HG03354 (cell line): ENCODE results near the gene SAG.

Experiments
- ATAC-seq: cut with Tn5 transposase; IDR thresholded peaks from one replicate; pipeline ENCODE4 v1.9.1; 2021; ENCODE audit warnings: mild to moderate bottlenecking; ENCODE audit not compliant: unreplicated experiment, poor library complexity, severe bottlenecking

Gene SAG

DNA sequence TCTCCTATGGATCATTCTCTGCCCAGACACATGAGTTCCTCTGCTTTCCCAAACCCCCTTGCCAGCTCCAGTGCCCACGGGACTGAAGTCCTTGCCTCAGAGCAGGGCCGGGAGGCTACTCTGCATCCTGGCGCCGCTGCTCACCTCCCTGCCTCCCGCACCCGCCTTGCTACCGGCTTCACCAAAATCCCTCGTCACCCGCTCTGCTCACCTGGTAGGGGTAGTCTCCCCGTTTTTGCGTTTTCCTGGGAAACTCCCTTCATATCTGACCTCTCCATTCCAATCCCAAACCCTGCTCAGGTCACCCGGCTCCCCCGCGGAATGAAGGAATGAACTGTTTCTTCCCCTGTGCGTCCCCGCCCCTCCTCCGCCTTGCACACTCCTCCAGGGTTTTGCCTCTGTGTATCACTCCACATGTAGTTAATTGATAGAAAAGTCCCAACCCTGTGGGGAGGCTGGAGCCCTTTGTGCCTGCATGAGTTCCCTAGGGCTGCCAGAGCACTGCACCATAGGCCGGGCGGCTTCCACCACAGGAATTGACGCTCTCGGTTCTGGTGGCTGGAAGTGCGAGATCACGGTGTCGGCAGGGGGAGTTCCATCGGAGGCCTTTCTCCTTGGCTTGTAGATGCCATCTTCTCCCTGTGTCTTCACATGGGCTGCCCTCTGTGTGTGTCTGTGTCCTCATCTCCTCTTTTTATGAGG, 44.7 kb downstream of the SAG start:
- no peak for ATAC-seq

DNA sequence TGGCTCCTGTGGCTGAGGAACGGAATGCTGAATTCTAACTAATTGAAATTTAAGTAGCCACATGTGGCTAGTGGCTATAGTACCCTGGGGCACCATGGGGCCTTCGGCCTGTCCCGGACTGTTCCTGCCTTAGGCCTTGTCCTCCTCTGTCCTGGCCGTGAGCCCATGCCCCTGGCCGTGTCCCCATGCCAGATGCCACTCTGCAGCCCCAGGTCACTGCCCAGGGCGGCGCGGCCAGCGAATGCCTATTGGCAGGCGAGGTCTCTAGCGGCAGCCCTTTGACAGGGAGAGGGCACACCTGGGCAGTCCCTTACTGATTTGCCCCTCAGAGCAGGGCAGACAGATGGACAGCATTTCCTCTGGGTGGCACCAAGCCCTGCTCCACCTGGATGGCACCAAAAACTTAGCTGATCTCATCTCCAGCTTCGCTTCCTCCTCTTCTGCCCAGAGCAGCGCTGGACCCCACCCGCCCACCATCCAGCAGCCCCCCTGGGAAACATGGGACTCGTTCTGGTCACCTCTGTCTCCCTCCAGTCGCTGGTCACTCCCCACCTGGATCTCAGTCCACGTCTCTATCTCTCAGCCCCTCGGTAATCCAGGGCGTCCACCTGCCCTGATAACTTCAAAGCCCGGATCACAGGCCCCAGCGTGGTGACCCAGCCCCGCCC, 45.6 kb downstream of the SAG start:
- ATAC-seq = peak; percentile 14

DNA sequence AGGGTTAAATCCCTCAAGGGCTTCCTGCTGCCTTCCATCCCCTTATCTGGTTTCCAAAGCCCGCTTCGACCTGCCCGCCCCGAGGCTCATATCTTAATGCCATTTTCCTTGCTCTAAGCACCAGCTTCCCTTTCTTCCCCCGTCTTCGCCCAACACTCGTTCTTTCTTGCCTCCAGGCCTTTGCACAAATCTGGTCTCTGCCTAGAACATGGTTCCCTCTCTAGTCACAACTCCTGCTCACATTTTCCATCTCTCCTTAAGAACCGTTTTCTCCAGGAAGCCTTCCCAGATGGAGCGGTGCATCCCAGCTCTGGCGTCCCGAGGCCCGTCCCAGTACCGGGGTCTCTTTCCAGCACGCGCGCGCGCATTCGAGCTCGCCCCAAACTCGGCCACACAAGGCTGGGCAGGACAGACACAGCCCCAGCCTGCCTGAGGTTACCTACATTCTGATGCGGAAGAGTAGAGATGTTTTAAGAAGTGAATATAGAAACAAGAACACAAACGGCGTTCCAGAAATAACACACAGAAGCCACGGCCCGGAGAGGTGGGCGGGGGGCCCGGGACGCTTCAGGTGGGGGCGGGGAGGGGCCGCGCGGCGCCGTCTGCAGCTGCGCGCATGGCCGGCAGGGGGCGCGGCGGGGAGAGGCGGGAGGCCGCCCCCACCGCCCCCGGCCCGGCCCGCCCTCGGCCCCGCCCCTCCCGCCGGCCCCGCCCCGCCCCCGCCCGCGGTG, 46.3 kb downstream of the SAG start, which contains the start of gene DGKD:
Gene DGKD (plus strand): TSS at position 726 of the 731 bp plus-strand sequence. CDS start 25 bp downstream, outside the sequence.
- ATAC-seq = peak; percentile 58

DNA sequence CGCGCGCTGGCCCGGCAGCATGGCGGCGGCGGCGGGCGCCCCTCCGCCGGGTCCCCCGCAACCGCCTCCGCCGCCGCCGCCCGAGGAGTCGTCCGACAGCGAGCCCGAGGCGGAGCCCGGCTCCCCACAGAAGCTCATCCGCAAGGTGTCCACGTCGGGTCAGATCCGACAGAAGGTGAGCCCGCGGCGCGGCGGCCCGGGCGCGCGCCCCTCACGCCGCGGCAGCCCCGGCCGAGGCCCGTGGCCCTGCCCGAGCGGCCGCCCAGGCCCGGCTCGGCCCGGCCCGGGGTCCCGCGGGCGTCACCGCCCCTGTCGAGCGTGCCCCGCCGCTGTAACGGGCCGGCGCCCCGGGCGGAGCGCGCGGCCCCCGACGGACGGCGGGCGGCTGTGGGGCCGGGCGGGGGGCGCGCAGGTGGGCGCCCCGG, 46.9 kb downstream of the SAG start:
- peak; percentile 19 for ATAC-seq

DNA sequence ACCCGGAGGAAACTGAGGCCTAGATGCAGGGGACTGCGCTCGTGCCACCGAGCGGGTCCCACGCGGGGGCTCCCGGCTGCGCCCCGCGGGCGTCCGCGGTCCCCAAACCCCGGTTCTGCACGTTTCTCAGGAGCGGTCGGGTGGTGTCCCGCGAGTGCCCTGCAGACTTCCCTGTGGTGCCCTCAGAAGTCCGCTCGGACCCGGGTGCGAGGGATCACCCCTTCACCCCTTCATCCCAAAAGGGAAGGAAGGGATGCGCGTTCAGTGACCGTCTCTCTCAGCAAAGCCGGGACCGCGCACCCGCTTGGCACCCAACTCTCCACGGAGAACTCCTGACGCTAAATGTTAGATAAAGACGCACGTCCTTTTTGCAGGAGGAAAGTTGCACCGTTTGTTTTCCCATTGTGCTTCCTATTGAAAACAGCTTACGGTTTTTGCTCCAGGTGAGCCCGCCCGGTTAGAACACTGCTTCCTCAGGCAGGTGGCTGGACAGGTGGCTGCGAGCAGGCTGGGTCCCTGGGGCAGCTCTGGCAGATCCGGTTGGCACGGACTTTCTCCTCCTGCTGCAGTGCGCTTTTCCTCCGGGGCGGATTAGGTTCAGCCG, 47.5 kb downstream of the SAG start:
- ATAC-seq = peak; percentile 11

DNA sequence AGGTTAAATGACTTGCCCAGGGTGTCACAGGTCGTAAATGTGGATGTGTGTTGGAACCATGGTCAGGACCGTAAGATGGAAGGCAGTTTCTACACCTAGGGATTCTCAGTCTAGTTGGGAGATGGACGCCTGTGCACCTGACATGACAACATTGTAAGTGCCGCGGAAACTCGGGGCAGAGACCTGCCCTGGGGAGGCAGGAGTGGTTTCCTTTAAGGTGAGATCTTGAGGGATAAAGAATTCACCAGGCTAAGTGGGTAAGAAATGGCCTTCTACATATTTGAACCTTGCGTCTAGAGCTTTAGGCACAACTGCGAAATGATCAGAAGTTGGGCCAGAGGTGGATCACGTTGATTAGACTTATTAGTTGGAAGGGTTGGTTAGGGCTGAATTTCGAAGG, 48.3 kb downstream of the SAG start:
- no peak for ATAC-seq

DNA sequence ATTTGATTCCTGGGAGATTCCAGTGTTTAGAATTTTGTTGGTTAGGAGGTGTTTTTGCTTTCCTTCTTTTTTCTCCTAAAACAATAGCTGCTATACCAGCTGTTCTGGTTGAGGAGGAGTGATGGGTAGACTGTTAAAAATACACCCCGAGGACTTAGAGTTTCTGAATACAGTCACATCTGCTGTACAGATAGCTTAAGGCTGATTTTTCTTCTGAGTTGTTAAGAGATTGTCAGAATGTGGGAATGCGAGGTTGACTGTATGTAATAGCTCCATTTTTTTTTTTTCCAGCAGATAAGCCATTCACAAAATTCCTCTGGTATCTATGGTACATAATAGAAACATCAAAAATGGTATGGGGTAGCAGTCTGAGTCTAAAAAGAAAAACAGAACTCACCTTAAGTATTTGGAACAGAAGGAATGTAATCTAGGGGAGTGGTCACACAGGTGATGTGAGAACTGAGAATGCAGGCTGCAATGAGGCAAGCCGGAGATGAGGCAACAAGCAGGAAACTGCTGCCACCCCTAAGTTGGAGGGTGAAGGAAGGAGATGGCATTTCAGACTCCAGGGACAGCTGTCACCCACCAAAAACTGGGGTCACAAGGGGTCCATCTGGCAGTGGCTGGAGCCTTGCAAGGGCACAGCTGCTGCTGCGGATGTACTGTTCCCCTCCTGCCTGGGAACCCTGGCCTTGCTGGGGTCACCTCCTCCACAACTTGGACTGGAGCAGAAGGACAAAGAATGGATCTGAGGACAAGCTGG, 49.1 kb downstream of the SAG start:
- no peak for ATAC-seq

DNA sequence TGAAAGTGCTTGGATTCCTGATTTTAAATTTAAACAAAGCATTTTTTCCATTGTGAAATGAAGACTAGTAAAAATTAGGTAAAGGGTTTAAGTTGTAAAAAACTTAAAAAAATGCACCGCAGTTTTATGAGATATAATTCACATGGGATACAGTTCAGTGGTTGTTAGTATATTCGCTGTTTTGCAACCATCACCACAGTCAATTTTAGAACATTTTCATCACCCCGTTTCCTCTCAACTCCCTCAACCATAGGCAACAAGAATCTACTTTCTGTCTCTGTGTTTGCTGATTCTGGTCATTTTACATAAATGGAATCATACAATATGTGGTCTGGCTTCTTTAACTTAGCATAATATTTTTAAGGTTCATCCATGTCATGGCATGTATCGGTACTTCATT, 50.7 kb downstream of the SAG start:
- no peak for ATAC-seq

DNA sequence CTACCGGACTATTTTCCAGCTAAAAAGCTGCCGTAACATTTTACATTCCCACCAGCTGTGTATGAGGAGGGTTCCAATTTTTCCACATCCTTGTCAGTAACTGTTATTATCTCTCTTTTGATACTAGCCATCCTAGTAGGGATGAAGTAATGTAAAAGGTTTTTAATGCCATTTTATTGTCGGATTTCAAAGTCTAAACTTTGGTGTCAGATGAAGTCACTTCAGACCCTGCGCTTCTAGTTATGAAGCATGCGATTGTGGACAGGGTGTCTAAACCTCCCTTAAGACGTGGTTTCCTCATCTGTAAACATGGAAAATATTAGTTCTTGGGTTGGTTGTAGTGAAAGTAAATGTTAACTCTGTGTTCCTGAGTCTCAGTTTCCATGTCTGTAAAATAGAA, 51.3 kb downstream of the SAG start:
- no peak for ATAC-seq

DNA sequence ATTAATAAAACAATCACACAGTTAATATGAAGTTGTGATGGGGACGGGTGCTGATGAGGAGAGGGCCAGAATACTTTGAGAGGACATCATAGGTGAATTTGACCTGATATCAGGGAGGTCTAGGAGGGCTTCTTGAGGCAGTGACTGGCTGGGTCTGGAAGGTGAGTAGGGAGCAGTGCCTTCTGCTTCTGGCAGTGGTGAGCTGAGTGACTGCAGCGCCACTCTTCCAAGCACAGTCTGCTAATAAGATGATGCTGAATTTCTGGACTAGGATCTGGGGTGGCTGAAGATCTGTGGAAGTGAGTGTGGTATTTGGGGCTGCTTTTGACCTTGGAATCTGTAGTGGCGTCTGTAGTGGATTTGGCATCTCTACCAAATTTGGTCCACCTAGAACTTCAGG, 52.2 kb downstream of the SAG start:
- ATAC-seq = no peak

DNA sequence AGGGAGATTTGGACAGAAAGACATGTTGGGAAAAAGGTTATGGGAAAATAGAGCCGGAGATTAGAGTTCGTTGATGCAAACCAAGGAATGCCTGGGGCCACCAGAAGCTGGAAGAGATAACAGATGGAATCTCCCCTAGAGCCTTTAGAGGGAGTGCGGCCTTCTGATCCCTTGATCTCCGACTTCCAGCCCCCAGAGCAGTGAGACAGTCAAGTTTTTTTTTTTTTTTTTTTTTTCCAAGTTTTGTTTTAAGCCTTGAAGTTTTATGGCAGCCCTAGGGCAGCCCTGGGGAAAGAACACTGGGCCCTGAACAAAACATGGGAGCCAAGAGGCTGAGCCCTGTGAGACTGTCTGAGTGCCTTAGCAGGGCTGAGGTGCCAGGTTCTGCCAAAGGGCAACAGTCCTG, 53.2 kb downstream of the SAG start:
- no peak for ATAC-seq

DNA sequence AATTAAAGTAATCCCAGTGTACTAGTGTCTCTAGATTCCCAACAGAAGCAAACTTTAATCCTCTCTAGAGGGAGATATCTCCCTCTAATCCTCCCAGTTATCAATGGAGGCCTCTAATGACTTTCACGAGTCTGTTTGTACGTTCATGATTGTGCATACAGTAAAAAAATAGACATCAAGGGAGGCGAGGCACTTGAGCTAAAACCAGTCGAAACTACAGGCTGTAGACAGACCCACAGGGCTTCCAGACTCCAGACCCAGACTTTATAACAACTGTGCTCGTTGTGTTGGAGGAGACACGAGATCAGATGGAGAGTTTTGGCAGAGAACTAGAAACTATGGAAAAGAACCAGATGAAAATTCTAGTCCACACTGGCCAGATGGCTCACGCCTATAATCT, 53.7 kb downstream of the SAG start:
- no peak for ATAC-seq

DNA sequence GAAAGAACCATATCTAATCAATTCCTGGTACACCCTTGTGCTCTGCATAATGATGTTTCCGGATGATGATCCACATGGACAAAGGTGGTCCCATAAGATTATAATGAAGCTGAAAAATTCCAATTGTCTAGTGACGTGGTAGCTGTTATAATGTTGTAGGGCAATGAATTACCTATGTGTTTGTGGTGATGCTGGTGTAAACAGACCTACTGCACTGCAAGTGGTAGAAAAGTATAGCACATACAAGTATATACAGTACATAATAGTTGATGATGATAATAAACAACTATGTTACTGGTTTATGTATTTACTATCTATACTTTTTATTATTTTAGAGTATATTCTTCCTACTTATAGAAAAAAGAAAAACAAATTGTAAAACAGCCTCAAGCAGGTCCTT, 55.1 kb downstream of the SAG start:
- no peak for ATAC-seq

DNA sequence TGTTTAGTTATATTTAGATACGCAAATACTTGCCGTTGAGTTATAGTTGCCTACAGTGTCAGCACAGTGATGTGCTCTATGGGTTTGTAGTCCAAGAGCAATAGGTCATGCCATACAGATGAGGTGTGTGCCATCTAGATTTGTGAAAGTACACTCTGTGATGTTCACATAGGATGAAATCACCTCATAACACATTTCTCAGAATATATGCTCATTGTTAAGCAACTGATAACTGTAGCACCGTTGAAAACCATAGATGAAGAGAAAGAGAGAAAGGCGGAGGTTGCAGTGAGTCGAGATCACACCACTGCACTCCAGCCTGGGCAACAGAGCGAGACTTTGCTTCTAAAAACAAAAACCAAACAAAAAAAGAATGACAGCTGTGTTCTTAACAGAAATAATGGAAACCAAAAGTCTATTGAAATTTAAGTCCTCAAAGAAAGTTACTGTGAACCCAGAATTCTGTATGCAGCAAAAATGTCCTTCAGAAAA, 56.2 kb downstream of the SAG start:
- ATAC-seq = no peak

DNA sequence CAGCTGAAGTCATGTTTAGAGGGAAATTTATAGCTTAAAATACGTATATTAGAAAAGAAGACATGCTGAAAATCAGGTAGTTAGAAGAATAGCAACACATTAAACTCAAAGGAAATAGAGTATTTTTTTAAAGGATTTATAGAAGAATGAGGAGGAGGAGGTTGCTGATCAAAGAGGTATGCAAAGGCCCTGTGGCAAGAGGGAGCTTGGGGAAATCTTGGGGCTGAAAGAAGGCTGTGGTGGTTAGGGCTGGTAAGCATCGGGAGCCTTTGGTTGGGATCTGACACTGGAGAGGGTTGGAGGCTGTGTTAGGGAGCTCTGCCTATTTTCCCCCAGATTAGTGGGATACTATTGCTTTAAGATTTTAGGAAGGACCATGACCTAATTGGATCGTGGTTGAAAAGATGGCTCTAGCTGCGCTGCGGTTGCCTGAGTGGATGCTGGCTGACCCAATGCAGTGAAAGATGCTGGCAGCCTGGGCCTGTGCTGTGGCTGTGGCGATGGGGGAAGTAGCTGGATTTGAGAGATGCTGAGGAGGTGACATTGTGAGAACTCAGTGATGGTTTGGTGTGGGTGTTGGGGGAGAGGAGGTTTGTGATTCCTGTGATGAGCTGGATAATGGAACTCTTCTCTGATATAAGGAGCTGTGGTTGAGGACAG, 58.4 kb downstream of the SAG start:
- no peak for ATAC-seq

DNA sequence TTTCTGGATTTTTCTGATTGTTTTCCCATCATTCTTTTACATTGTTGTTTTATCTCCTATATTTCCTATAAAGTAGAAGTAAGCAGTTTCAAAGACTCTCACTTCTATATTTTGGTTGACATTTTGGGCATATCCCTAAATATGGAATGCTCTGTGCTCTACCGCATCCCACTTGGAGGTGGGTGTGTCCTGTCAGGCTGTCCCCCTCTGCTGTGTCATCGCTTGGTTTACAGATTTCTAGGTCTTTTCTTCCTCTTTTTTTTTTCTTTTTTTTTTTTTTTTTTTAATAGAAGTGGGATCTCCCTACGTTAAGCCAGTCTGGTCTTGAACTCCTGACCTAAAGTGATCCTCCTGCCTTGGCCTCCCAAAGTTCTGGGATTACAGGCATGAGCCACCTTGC, 60.0 kb downstream of the SAG start:
- no peak for ATAC-seq

DNA sequence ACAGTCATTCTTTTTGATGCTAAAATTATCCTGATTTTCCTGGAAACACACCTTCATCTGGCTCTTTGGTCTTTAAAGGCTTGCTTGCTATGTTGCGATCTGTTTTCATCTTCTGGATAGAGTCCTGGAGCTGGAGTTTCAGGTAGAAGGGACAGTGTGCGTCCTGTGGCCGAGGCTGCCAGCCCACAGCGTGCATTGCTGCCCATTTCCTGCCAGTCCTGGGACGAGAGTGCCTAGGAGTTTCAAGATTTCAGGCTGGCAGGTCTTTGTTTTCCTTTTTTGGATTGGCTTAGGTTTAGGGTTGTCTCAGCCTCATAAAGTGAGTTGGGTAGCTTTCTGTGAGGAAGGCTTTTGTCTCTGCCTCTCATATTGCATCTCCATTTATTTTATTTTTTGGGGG, 61.1 kb downstream of the SAG start:
- ATAC-seq = no peak

DNA sequence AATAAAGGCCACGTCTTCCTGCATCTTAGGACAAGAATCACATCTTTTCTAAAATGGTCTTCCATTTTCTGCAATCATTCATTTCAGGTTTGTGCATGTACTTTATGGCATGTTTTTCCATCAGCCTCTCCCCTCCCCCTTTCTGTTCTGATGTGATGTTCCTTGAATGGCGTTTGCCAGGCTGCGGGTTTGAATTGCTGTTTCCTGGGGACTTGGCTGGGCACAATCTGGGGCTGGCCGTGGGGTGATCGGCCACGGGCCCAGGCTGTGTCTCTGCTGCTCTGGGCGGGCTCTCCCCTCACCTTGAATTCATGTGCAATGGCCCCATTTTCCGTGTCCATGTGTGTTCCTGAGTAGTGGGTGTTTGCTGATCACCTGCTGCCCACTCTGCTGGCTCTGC, 61.8 kb downstream of the SAG start:
- ATAC-seq = no peak
